GM12875 (cell line): Measurements from ENCODE around the gene SNX15.
"Not testable (repeated sequence)": the region's sequence is repeated elsewhere in the genome, so short reads cannot be mapped to it uniquely, and the experiment has no call there.

Experiments used
- H3K4me3 ChIP-seq: one replicate; pipeline ENCODE4 v1.5.1; 2011; ENCODE audit warnings: low read depth, low read length, control low read depth
- CTCF ChIP-seq: IDR thresholded peaks from 2 replicates; pipeline ENCODE4 v1.5.1; 2011; ENCODE audit warnings: low read depth, mild to moderate bottlenecking, control low read depth, inconsistent platforms, low read length, moderate library complexity, borderline replicate concordance; ENCODE audit not compliant: insufficient read depth

SNX15 gene

DNA sequence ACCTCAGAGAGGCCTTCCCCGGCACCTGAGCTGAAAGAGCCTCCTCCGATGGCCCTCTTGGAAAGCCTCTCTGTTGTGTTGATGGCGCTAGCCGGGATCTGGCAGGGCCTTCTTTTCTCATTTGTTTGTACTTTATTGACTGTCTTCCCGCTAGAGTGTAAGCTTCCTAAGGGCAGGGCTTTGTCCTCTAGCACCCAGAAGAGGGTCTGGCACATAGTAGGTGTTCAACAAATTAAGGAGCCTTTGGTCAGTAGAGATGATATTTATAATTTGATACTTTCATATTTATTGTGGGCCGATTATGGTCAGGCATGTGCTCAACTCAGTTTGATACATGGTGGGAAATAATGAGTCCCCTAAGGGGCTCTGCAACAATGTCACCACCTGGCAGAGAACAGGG is 9.3 kb upstream of the SNX15 start:
- H3K4me3 ChIP-seq: no peak overlapping the region
- no peak for TF ChIP-seq CTCF

DNA sequence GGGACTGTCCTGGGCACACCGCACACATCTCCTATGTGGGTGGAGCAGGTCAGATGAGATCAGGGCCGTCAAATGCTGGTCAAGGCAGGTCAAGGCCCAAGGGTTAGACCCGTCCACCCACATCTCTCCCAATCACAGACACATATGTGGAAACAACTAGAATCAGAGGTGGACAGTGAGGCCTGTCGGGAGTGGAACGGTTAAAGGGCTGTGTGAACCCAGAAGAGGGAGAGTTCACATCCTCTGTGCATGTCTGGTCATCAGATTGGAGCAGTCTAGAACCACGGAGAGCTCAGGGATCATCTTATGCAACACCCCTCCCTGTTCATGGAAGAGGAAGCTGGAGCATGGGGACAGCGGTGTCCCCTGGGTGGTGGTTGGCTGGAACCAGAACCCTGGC is 7.4 kb upstream of the SNX15 start:
- no peak for TF ChIP-seq CTCF

DNA sequence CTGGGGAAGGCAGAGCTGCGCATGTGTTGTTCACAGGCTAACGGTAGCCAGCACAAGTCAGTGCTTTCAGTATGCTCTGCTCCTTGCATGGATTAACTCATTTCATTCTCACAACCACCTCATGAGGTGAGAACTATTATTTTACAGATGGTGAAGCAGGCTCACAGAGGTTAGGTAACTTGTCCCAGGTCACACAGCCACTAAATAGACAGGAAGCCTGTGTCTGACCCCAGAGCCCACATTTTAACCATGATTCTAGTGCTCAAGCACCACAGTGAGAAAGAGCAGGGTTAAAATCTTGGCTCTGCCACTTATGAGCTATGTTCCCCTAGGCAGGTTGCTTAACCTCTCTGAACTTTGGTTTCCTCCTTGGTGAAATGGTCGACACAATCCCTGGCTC is 6.2 kb upstream of the SNX15 start:
- no peak for TF ChIP-seq CTCF
- no peak overlapping the region for H3K4me3 ChIP-seq

More for the DNA sequence above, 7.4 kb upstream of the SNX15 start:
- no peak overlapping the region for H3K4me3 ChIP-seq

- no peak overlapping the region for H3K4me3 ChIP-seq
- TF ChIP-seq CTCF: no peak
These were observed 5.7 kb upstream of the SNX15 start for GRCh38 chr11:65021509-65021908.

GRCh38 chr11:65023502-65023901 is 3.7 kb upstream of the SNX15 start:
- H3K4me3 ChIP-seq: not testable (repeated sequence)

GRCh38 chr11:65026810-65027209 is 429 bp upstream of the SNX15 start:
- no peak for TF ChIP-seq CTCF
- peak overlapping the region; percentile 52 for H3K4me3 ChIP-seq

DNA sequence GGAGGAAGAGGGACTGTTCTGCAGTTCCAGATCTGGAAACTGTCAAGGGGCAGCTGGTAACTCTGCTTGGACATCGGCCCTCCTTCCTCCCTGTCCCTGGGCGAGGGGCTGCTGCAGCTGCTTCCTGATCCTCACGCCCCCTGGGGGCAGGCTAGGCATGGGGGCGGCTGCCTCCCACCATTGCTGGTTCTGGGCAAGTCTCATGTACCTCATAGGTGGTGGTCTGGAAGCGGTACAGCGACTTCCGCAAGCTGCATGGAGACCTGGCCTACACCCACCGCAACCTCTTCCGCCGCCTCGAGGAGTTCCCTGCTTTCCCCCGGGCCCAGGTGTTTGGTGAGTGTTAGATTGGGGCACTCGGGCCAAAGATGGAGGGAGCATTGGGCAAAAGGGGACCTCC is 5.0 kb downstream of the SNX15 start:
- H3K4me3 ChIP-seq: no peak overlapping the region
- TF ChIP-seq CTCF: no peak

GRCh38 chr11:65034423-65034822 is 7.2 kb downstream of the SNX15 start:
- H3K4me3 ChIP-seq: no peak overlapping the region
- TF ChIP-seq CTCF: no peak
